Duodenal mucosa (tissue), 2 donors: ENCODE measurements around the gene MTR.

Experiments used
- H3K27ac ChIP-seq: one replicate; pipeline ENCODE4 v1.7.0; 2013; ENCODE audit warnings: low read depth, low read length
- H3K27me3 ChIP-seq, 2 donors: one replicate each; pipeline ENCODE4 v1.7.0; 2013; ENCODE audit warnings: low read length in 2 of 2, control low read depth in 1 of 2; ENCODE audit not compliant: insufficient read depth in 2 of 2, control insufficient read depth in 1 of 2
- H3K36me3 ChIP-seq, 2 donors: one replicate each; pipeline ENCODE4 v1.7.0; 2013; ENCODE audit warnings: low read length in 2 of 2, control low read depth in 1 of 2; ENCODE audit not compliant: insufficient read depth in 2 of 2, control insufficient read depth in 1 of 2
- H3K4me1 ChIP-seq, 2 donors: one replicate each; pipeline ENCODE4 v1.7.0; 2013; ENCODE audit warnings: low read length in 2 of 2, control low read depth in 1 of 2; ENCODE audit not compliant: insufficient read depth in 2 of 2, control insufficient read depth in 1 of 2
- H3K4me3 ChIP-seq, 2 donors: one replicate each; pipeline ENCODE4 v1.7.0; 2013; ENCODE audit warnings: low read length in 2 of 2, low read depth in 1 of 2
- H3K9ac ChIP-seq, 2 donors: one replicate each; pipeline ENCODE4 v1.7.0; 2013; ENCODE audit warnings: low read length in 2 of 2, low read depth in 1 of 2
- H3K9me3 ChIP-seq, 2 donors: one replicate each; pipeline ENCODE4 v1.7.0; 2013; ENCODE audit warnings: low read length in 2 of 2, control low read depth in 1 of 2; ENCODE audit not compliant: control insufficient read depth in 1 of 2

Gene MTR

GRCh38 chr1:236757640-236758039 lies 37.5 kb upstream of the MTR start:
- no peak overlapping the region for H3K4me3 ChIP-seq
- no peaks in the 10 kb centered on the region for H3K27me3 ChIP-seq
- H3K36me3 ChIP-seq: no peaks in the 10 kb centered on the region
- no peak overlapping the region for H3K27ac ChIP-seq
- H3K9me3 ChIP-seq: no peaks in the 10 kb centered on the region
- H3K4me1 ChIP-seq: no peaks in the 10 kb centered on the region
- no peak overlapping the region for H3K9ac ChIP-seq

DNA sequence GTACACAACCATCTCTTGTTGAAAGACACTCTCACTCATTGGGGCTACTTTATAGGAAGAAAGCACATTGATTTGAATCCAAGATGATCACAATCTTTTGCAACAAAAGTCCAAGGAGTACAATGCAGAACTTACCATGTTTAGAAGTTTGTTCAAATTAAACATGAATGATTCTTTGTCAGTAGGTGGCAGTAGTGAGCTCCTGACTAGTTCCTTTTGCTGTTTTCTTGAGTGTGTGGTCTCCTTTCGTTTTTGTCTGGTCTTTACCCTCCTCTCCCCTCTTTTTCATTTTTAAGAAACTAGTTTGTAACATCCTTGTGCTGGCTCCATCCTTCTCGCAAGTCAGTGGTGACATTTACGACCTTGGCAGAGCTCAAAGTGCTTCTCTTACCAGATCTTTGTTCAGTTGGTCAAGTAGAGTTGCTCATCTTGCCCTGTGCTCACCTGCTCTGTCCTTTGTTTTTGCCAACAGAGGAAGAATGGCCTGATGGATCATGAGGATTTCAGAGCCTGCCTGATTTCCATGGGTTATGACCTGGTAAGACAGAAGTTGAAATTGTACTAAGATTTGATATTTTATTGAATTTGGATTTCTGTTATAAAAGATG lies 35.7 kb upstream of the MTR start:
- H3K36me3 ChIP-seq: no peaks in the 10 kb centered on the region
- no peak overlapping the region for H3K4me3 ChIP-seq
- no peaks in the 10 kb centered on the region for H3K4me1 ChIP-seq
- H3K9ac ChIP-seq: no peak overlapping the region
- no peak overlapping the region for H3K27ac ChIP-seq
- H3K9me3 ChIP-seq: no peaks in the 10 kb centered on the region
- no peaks in the 10 kb centered on the region for H3K27me3 ChIP-seq

- Histone ChIP-seq H3K9ac (no peak overlapping the region), H3K36me3 (no peaks in the 10 kb centered on the region), H3K27ac (no peak overlapping the region), H3K27me3 (no peaks in the 10 kb centered on the region), H3K4me1 (no peaks in the 10 kb centered on the region), H3K9me3 (no peaks in the 10 kb centered on the region), H3K4me3 (no peak overlapping the region)
Observed at GRCh38 chr1:236760480-236760879, 34.6 kb upstream of the MTR start.

GRCh38 chr1:236760986-236761385 lies 34.1 kb upstream of the MTR start:
- no peak overlapping the region for H3K27ac ChIP-seq

DNA sequence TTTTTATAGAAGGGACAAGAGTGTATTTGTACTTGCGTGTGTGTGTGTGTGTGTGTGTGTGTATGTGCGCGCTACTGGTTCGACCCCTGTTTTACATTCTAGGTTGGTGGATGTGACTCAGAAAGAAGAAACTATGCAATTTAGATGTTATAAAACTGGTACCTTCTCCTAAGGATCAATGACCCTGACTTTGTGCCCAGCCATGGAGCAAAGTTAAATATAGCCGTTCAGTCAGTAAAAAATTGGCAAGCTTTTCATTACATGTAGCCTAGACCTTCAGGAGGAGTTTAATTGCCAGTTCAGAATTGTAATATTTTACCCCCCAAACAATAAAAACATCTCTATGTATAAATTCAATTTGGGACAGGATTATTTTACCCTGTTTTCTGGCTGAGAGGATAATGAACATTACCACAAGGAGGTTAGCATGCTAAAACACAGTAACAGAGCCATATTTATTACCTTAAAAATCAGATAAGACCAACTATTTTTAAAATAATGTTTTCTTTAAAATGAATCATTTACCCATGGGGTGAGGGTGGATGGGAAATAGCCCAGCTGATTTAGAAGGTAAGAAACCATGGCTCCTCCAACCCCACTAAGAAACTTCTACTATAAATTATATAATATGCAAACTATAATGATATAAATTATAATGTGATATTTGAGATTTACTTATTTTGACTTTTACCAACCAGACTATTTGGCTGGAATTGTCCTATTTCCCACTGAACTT lies 33.5 kb upstream of the MTR start:
- Histone ChIP-seq H3K9ac (no peak overlapping the region), H3K4me1 (no peaks in the 10 kb centered on the region), H3K27me3 (peaks cover 0 to 4% of the 10 kb centered on the region in 2 donors), H3K9me3 (no peaks in the 10 kb centered on the region), H3K27ac (no peak overlapping the region), H3K36me3 (no peaks in the 10 kb centered on the region), H3K4me3 (no peak overlapping the region)

More at GRCh38 chr1:236760986-236761385, 34.1 kb upstream of the MTR start:
- Histone ChIP-seq H3K36me3 (no peaks in the 10 kb centered on the region), H3K4me1 (no peaks in the 10 kb centered on the region), H3K4me3 (no peak overlapping the region), H3K9ac (no peak overlapping the region), H3K9me3 (no peaks in the 10 kb centered on the region), H3K27me3 (peaks cover 0 to 4% of the 10 kb centered on the region in 2 donors)

- H3K4me3 ChIP-seq: no peak overlapping the region
Observed at GRCh38 chr1:236762410-236762809, 32.7 kb upstream of the MTR start.

DNA sequence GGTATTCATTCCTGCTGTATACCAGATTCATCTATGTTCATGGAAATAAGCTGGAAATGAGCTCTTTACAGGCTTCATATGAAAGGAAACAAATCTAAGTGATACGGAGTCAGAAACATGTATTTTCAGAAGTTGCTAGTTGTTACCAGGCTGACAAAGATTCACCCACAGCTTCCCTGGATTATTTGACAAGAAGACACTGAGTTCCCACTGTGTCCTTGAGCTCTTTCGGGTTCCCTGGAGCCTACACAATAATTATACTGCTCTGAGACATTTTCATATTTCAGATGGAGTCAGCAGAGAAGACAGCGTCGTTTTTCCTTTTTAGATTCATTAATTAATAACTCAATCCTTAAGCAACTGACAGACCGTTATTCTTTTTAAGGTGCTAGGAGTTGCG lies 29.3 kb upstream of the MTR start:
- Histone ChIP-seq H3K27ac (no peak overlapping the region), H3K4me1 (no peaks in the 10 kb centered on the region), H3K27me3 (peaks cover 0 to 4% of the 10 kb centered on the region in 2 donors), H3K9ac (no peak overlapping the region), H3K36me3 (no peaks in the 10 kb centered on the region), H3K4me3 (no peak overlapping the region), H3K9me3 (no peaks in the 10 kb centered on the region)

More at GRCh38 chr1:236762410-236762809, 32.7 kb upstream of the MTR start:
- no peaks in the 10 kb centered on the region for H3K4me1 ChIP-seq
- no peaks in the 10 kb centered on the region for H3K36me3 ChIP-seq
- no peak overlapping the region for H3K9ac ChIP-seq
- no peak overlapping the region for H3K27ac ChIP-seq
- H3K9me3 ChIP-seq: no peaks in the 10 kb centered on the region
- H3K27me3 ChIP-seq: peaks cover 0 to 4% of the 10 kb centered on the region in 2 donors

- Histone ChIP-seq H3K27ac (no peak overlapping the region), H3K36me3 (no peaks in the 10 kb centered on the region), H3K9ac (no peak overlapping the region), H3K4me3 (no peak overlapping the region), H3K4me1 (no peaks in the 10 kb centered on the region), H3K9me3 (no peaks in the 10 kb centered on the region), H3K27me3 (peaks cover 0 to 4% of the 10 kb centered on the region in 2 donors)
Observed at GRCh38 chr1:236766506-236766905, 28.6 kb upstream of the MTR start.

- peaks cover 0 to 4% of the 10 kb centered on the region in 2 donors for H3K27me3 ChIP-seq
- no peak overlapping the region for H3K27ac ChIP-seq
- no peak overlapping the region for H3K9ac ChIP-seq
- no peaks in the 10 kb centered on the region for H3K9me3 ChIP-seq
- H3K4me1 ChIP-seq: no peaks in the 10 kb centered on the region
- H3K36me3 ChIP-seq: no peaks in the 10 kb centered on the region
- no peak overlapping the region for H3K4me3 ChIP-seq
Observed at GRCh38 chr1:236767276-236767675, 27.8 kb upstream of the MTR start.

- Histone ChIP-seq H3K9ac (no peak overlapping the region), H3K36me3 (no peaks in the 10 kb centered on the region), H3K27ac (no peak overlapping the region), H3K27me3 (peaks cover 0 to 4% of the 10 kb centered on the region in 2 donors), H3K4me3 (no peak overlapping the region), H3K4me1 (no peaks in the 10 kb centered on the region), H3K9me3 (no peaks in the 10 kb centered on the region)
Observed at GRCh38 chr1:236768601-236769000, 26.5 kb upstream of the MTR start.
